Lower lobe of right lung (tissue), 2 donors: ENCODE data around the gene ELK4. TPM values are rescaled to one million over a fixed set of nuclear protein-coding genes. Genes with fewer than 3 reads are reported as not detected.
A peak's percentile ranks its signal among the peaks of the same experiment; 100 is the strongest.
"Not testable (repeated sequence)": the region's sequence is repeated elsewhere in the genome, so short reads cannot be mapped to it uniquely, and the experiment has no call there.

ENCODE experiments used
- ATAC-seq, 2 donors: fragments of 200-7000 bp; cut with Tn5 transposase; one replicate each; pipeline ENCODE4 v1.9.1; 2020 to 2022; ENCODE audit warnings: mild to moderate bottlenecking in 2 of 2, moderate library complexity in 2 of 2
- DNase-seq: peaks from one replicate; pipeline ENCODE4 v3.0.0-alpha.2; 2020
- H3K27ac ChIP-seq: fragments of 200-600 bp; one replicate; pipeline ENCODE4 v1.8.0; 2022
- H3K27me3 ChIP-seq: fragments of 200-600 bp; one replicate; pipeline ENCODE4 v1.8.0; 2022; ENCODE audit warnings: low read depth
- H3K36me3 ChIP-seq: fragments of 200-600 bp; one replicate; pipeline ENCODE4 v1.8.0; 2022; ENCODE audit warnings: mild to moderate bottlenecking
- H3K4me1 ChIP-seq: fragments of 200-600 bp; one replicate; pipeline ENCODE4 v1.8.0; 2022
- H3K4me3 ChIP-seq: fragments of 200-600 bp; one replicate; pipeline ENCODE4 v1.8.0; 2022; ENCODE audit warnings: mild to moderate bottlenecking
- H3K9me3 ChIP-seq: fragments of 200-600 bp; one replicate; pipeline ENCODE4 v1.8.0; 2022
- CTCF ChIP-seq: fragments of 200-600 bp; IDR thresholded peaks from one replicate; pipeline ENCODE4 v1.8.0; 2022; ENCODE audit warnings: antibody characterized with exemption, mild to moderate bottlenecking
- intact Hi-C: fragments of 100-400 bp; cut with DNase I; formaldehyde crosslinking; loops from one replicate; pipeline ENCODE4 v1.11.0; 2022
- total RNA-seq: library from RNA; stranded (reverse); fragmentation: NEBNext Ultra II Directional; extraction: Animal tissue kit (Norgen Biotek cat#: 25700); gene quantifications from one replicate; pipeline ENCODE4 v1.2.1, GENCODE V29; 2021
- donor health status: DM: no; HTN: yes; CAD: no; lungs with severe emphysema.

The ELK4 gene
- total RNA-seq, 1 donor from 2014 or later, result 62.8 TPM

GRCh38 chr1:205637854-205638468, 6.2 kb upstream of the ELK4 start:
- H3K27me3 ChIP-seq, result no peaks in the 10 kb centered on the region
- H3K36me3 ChIP-seq, result no peaks in the 10 kb centered on the region
- peaks cover under 1% of the 10 kb centered on the region for H3K4me1 ChIP-seq
- intact Hi-C loops, result no loop called here
- DNase-seq (no peak), ATAC-seq (no peak)
- no peak overlapping the region for H3K4me3 ChIP-seq
- H3K27ac ChIP-seq, result no peak overlapping the region
- TF ChIP-seq CTCF, result no peak
- H3K9me3 ChIP-seq, result no peaks in the 10 kb centered on the region

- no peaks in the 10 kb centered on the region for H3K27me3 ChIP-seq
- peaks cover 8% of the 10 kb centered on the region for H3K4me1 ChIP-seq
- no peaks in the 10 kb centered on the region for H3K9me3 ChIP-seq
- H3K27ac ChIP-seq, result no peak overlapping the region
- H3K4me3 ChIP-seq, result no peak overlapping the region
- DNase-seq, result no peak
- H3K36me3 ChIP-seq, result no peaks in the 10 kb centered on the region
- TF ChIP-seq CTCF, result no peak
- intact Hi-C loops, result no loop called here
- ATAC-seq, result no peak
Measured at GRCh38 chr1:205636732-205637131, 4.9 kb upstream of the ELK4 start.

GRCh38 chr1:205636138-205636530, 4.3 kb upstream of the ELK4 start:
- intact Hi-C loops, ATAC-seq, H3K27me3 ChIP-seq, H3K4me1 ChIP-seq, H3K27ac ChIP-seq, H3K4me3 ChIP-seq, DNase-seq, H3K9me3 ChIP-seq, H3K36me3 ChIP-seq: not testable (repeated sequence)

GRCh38 chr1:205633421-205633976, 1.7 kb upstream of the ELK4 start:
- Histone ChIP-seq H3K4me1 (peaks cover 24% of the 10 kb centered on the region), H3K27ac (no peak overlapping the region), H3K36me3 (no peaks in the 10 kb centered on the region), H3K4me3 (no peak overlapping the region), H3K27me3 (no peaks in the 10 kb centered on the region), H3K9me3 (no peaks in the 10 kb centered on the region)
- intact Hi-C loops, result no loop called here
- DNase-seq (no peak), ATAC-seq (no peak)
- no peak for TF ChIP-seq CTCF

- Histone ChIP-seq H3K27ac (peak overlapping the region; percentile 93), H3K27me3 (no peaks in the 10 kb centered on the region), H3K4me1 (peaks cover 24% of the 10 kb centered on the region), H3K9me3 (no peaks in the 10 kb centered on the region), H3K36me3 (no peaks in the 10 kb centered on the region), H3K4me3 (peak overlapping the region; percentile 71)
- no peak for TF ChIP-seq CTCF
- ATAC-seq, result peak in 1 of 2 donors; percentile 6
- intact Hi-C loops, result no loop called here
- no peak for DNase-seq
Measured at GRCh38 chr1:205632669-205633169, 908 bp upstream of the ELK4 start.

GRCh38 chr1:205631010-205631767, 622 bp downstream of the ELK4 start:
- H3K27me3 ChIP-seq, result no peaks in the 10 kb centered on the region
- peak overlapping the region; percentile 71 for H3K4me3 ChIP-seq
- intact Hi-C loops, result no loop called here
- TF ChIP-seq CTCF, result no peak
- peak; percentile 84 to 85 for ATAC-seq
- H3K36me3 ChIP-seq, result no peaks in the 10 kb centered on the region
- peak; percentile 76 for DNase-seq
- peaks cover 28% of the 10 kb centered on the region for H3K4me1 ChIP-seq
- H3K9me3 ChIP-seq, result no peaks in the 10 kb centered on the region
- H3K27ac ChIP-seq, result peak overlapping the region; percentile 93
